Measurements from ENCODE around the gene QKI.

Gene QKI

DNA sequence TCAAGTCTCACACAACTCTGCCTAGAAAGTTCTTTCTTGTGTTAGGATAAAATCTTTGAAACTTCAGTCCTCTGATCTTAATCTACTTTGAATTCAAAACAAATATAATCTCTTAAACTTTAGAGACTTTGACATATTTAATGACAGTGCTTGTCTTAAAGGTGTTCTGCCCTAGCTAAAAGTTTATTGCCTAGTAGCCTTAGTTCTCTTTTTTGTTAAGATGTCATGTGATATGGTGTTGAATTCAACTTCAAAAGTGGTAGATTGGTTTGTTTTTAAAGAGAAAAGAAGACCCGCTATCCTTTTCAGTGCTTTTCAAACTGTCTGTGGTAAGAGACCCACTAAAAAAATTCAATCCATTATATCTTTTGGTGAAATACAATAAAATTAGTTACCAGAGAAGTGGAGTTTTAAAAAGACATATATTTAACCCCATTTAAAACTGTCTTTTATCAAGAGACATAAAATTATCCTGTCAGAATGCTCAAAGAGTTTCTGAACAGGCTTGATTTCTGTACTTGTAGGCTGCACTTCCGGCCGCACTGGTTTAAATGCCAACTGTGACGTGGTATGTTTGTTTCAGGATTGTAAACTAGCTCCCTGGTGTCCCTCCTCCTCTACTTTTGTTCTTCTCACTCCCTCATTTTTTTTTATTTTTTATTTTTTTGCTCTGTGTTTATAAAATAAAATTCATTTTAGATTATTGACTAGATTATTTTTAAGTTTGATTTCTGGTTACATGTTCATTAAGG lies 76.5 kb downstream of the QKI start:
- no peak for DNase-seq

DNA sequence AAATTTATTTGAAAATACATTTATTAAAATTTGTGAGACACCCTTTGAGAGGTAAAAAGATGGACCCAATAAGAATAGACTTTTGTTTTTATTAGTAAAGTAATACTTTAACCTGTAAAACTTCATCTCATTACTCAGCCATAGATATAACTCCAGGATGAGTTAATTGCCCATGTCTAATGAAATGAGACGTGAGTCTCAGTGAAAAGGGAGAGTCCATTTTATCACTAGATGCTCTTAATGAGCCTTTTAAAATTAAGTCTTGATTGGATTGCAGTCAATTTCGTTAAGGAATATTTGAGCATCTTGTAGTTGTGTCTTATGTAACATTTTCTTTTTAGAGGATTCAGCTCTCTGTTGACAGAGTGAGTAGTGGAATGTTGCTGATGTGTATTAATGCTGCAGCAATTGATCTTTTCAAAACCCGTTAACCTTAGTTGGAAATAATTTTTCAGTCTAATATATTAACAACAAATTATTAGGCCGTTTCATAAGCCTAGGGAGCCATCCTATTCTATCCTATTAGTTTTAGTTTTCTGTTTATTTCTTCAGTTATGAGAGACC lies 77.3 kb downstream of the QKI start:
- no peak for DNase-seq

DNA sequence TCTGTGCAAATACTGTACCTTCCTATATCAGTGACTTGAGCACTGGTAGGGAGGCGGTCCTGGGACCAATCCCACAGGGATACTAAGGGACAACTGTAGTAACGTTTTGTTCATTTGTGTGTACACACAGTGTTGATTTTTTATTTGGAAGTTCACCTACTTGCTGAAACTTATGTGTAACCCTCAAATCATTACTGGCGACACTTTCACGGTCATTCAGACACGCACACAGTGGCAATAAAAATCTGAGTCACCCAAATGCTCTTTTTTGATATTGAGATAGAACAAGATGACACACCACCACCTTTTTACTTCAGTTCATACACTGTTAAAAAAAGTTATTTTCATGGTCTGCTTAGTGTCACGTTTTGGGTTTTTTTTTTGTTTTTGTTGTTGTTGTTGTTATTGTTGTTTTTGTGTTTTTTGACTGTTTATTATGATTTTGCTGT lies 79.8 kb downstream of the QKI start:
- no peak for DNase-seq

DNA sequence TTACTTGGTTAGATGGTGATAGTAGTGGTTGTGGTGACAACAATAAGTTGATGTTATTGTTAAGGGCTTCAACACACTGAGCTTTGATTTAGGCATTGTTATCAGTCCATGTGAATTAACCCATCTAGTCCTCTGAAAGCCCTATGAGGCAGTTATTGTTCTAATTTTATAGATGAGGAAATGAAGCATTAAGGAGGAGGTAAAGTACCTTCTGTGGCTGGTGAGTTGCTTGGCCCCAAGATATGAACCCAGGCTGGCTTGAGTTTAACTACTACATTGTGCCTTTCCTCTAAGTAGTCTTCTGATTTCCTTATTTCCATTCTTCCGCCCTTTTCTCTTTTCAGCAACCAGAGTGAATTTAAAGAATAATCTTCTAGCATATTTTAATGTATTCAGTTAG lies 81.7 kb downstream of the QKI start:
- DNase-seq, result no peak

DNA sequence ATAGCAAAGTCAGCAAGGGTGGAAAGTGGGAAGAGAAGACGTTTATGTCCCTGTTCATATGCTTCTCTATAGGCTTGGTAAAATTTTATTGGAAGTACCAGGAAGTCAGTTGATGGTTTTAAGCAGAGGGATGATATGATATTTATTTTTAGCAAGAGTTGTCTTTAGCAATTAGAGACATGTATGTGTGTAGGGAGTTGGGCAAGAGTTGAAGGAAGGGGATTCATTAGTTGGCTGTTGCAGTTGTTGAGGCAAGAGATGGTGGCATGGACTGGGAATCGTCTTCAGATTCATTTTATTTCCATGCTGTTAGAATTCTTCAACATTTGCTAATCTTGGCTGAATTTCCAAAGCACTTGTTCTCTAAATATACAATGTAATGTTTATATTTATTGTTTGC lies 85.6 kb downstream of the QKI start:
- DNase-seq, result no peak

DNA sequence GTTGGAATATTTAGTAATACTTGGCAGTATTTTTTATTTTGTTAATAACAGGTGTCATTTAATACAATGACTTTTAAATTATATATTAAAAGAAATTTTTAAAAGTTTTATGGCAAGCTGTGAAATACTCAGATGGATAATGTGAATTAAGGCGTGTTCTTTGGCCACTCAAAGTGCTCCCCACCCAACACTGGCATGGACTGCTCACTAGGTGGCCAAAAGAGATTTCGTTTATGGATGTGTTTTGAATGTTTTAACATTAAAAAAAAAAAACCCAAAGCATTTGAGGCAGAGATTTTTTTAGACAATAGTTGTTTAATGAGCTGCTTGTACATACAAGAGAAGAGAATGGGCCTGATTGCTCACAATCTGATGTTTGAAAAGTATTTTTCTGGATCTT lies 86.5 kb downstream of the QKI start:
- no peak for DNase-seq

DNA sequence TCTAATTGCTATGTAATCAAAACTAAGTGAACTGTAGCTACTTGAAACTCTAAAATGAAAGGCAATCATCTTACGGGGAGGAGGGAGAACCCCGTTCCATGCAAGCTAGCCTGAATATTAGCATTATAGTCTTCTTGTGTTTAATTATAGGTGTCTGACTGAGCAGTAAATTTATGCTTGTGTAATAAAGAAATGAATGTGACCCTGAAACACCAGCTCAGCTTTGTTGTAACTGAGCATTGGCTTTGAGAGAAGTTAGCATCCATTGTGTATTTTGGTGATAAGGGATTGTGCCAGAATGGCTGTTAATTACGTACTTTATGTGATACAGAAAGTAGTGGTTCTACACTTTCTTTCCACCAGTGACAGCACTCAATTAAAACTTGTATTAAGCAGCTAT lies 86.9 kb downstream of the QKI start:
- no peak for DNase-seq

DNA sequence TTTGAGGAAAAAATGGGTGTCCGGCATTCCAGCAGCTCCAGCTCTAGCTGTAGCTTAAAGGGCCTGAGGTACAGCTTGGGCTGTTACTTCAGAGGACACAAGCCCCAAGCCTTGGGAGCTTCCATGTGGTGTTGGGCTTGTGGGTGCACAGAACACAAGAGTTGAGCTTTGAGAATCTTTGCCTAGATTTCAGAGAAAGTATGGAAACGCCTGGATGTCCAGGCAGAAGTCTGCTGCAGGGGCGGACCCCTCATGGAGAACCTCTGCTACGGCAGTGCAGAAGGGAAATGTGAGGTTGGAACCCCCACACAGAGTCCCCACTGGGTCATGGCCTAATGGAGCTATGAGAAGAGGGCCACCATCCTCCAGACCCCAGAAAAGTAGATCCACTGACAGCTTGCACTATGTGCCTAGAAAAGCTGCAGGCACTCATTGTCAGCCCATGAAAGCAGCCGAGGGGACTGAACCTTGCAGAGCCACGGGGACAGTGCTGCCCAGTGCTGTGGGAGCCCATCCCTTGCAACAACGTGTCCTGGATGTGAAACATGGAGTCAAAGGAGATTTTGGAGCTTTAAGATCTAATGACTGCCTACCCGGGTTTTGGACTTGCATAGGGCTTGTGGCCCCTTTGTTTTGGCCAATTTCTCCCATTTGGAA lies 90.6 kb downstream of the QKI start:
- DNase-seq, result no peak

DNA sequence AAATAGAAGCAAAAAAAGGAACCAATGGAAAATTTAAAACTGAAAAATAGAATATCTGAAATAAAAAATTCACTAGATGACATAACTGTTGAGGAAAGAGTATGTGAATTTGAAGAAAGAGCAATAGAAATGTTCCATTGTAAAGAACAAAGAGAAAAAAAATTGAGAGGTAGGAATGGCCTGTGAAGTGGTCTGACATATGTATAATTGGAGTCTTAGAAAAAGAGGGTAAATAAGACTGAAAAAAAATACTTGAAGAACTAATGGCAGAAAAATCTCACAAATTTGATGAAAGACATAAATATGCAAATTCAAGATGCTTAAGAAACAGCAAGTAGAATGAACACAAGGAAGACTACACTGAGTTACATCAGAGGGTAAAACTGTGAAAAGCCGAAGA lies 93.4 kb downstream of the QKI start:
- DNase-seq, result no peak

DNA sequence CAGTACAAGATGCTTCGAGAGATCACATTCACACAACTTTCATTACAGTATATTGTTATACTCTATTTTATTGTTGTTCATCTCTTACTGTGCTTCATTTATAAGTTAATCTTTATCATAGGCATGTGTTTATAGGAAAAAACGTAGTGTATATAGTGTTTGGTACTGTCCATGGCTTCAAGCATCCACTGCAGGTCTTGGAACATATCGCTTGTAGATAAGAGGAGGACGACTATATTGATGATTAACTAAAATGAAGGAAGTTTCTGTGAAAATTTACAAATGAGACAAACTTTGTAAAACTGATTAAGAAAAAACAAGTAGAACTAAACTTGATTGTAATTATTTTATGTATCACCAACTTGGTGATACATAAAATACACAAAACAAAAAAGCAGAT lies 98.5 kb downstream of the QKI start:
- no peak for DNase-seq

DNA sequence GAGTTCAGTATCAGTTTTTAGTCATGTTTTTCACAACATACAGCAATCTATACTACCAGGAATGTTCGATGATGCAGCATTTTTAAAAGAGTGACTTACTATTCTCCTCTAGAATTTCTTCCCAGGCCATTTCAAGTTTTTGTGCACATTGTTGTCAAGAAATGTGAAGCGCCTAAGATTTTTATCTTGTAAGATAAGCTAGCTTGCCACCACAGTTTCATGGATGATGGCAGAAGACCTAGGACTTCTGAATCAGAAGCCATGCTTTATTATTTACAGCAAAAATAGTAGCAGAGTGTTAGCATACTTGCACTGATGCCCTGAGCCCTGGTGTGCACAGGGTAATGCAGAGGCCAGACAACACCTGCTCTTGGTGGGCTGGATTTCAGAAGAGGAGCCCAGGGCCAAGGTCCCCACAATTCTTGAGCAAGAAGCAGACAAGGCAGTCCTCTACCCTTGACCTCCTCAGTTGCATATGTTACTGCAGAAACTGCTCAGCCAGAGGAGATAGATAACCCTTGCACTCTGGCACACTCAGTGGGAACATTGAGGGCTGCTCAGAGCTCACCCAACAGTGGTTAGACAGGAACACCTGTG lies 99.2 kb downstream of the QKI start:
- no peak for DNase-seq

DNA sequence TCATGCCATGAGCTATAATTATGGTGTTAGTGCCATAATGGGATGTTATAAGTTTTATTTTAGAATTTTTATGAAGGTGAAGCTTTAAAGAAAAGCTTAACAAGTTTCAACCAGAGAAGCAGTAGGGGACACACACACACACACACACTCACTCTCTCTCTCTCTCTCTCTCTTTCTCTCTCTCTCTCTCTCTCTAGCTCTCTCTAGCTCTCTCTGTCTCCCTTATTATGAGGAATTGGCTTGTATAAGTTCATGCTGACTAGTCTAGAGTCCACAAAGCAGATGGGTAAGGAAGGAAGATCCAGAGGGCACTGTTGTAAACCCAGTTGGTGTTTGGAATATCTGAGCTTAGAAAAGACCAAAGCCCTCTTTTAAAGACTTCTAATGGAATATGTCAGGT lies 102.4 kb downstream of the QKI start:
- no peak for DNase-seq

DNA sequence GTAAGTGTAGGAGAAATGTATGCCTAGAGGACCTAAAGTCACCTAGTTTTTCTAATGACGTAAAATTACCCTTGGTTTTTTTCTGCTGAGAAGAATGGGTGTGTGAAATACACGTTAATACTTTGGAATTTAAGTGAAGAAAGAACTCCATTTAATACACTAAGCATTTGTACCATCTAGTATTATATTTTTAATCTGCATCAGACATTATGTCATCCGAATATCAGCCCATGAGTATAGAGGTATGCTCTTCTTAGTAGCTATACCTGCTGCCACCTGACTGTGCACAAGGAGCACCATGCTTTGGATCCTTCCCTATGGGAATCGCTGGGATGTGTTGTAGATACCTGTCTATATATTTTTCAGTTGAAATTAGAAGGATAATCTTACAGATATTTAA lies 106.4 kb downstream of the QKI start:
- DNase-seq, result no peak

DNA sequence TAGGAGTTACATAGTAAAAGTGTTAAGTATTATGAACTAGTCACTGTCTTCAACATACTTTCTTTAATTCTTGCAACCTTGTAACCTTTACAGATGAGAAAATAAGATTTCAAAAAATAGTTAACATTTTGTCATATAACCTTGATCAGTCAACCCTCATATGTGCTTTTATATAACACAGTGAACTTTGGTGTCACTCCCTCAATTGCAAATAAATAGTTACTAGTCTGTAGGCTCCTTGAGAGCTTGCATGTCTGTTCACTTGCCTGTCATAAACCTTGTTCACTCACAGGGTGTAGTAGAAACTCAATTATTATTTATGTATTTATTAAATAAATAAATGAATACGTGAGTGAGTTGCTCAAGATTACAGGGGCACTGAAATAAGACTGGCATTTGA lies 107.5 kb downstream of the QKI start:
- DNase-seq, result no peak

DNA sequence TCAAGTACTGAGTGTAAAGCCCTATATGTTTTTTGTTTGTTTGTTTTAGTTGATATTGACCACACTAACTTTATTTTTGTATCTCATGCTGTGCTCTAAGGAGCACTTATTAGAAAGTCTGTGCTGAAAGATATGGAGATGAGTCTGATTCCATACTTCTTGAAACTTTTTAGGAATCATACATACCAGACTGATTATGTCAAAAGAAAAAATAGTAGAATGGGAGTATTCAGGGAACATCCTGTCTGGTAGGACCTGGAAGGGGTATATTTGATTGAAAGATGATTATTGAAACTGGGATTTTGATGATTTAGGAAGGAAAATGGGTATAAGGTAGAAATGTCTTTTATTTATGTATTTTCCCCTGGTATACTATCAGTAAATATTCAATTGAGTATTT lies 111.4 kb downstream of the QKI start:
- no peak for DNase-seq

DNA sequence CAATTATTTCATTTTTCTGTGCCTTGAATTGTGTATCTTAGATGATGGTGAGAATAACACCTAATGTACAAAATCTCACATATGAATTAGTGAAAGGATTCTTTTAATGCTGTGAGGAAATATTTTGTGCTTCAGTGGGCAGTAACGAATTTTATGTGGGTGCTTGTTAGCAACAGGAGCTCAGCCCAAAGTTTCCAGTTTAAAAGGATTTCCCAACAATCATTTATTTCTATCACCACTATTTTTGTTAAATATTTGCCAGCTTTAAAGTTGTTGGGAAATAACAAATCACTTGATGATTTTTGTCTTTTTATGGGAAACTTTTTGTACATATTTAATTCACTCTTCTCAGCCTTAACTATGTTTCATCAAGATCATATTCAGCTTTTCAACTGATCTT lies 111.8 kb downstream of the QKI start:
- DNase-seq, result no peak

DNA sequence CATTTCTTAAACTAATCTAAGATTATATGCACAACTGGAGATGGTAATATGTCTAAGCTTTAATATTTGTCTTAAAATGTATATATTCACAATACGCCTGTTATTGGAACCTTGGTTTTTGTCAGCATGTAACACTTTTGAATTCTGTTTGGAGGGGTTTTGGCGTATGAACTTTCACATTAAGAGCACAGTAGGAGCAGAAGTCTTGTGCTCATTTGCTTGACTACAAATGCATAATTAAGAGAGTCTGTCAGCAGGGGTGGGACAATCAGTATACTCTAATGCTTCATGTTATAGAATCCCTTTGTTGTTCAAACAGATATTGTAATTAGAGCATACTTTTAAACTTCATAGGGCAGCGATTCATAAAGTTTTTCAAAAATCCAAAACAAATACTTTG lies 112.8 kb downstream of the QKI start:
- DNase-seq, result no peak

DNA sequence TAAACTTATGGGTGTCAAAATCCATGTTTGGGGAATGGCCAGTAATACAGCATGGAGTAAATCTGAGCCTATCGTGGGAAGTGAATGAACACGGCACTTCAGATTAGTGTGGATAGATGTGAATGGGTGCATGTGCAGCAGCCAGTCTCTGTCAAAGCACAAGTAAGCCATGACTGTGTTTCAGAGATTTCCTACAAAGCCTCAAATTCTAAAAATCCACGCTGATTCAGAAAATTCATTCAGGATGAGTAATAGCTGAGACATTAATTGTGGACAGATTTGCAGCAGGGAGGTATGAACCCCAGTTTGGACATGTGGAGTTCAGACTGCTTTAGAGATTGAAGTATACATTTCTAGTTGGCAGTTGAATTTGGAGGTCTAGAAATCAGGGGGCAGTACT lies 115.1 kb downstream of the QKI start:
- no peak for DNase-seq

DNA sequence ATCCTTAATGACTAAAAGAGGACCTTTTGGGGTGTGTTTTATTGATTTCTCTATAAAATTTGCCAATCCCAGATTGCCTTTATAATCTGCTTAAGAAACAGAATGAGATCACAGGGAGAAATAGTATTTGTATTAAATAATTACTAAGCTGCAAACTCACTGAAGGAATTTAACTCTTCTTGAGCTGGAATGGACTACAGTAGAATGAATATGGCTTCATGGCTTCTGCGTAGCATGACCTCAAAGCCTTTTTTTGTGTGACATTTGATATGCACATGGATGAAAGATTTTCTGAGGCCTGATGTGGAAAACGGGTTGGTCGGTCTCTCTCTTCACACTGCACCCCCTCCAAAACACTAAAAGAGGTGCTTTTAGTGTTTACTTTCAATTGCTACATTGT lies 115.9 kb downstream of the QKI start:
- DNase-seq, result no peak

DNA sequence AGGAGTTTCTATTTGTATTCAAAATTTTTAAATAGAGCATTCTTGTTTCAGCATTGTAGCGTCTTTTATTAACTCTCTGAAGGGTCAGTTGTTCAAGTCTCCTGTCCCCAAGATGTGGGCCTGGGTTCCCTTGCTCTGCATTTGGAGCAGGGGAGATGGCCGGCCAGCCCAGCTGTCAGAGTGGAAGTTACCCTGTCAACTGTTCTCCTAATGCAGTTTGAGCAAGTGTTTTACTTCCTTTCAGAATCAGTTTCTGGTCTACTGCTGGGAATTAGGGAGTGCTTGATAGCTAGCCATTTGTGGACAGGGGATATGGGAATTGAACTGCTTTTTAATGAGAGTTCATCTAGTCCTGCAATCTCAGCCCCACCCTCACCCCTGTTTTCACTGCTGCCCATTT lies 116.6 kb downstream of the QKI start:
- no peak for DNase-seq

DNA sequence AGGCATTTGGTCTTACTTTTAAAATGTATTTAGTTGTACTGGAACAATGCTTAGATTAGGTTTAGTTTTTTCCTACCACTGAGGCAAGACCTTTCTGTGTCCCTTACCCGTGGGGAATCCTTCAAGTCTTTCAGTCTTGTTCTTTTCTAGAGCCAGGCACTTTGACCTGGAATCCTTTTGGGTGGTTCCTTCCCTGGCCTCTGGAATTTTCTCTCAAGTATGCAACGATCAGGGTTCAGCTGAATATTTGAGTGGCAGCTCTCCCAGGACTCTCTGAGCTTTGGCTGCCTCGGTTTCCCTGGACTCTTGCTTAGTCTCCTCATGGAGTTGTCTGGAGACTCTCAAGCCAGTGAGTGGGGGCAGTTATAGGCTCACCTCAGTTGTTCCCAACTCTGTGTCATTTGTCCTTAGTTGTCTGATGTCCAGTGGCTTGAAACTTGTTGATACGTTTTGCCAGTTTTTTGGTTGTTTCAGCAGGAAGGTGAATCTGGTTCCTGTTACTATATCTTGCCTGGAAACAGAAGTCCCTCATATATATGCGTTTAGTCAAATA lies 118.1 kb downstream of the QKI start:
- DNase-seq, result no peak

DNA sequence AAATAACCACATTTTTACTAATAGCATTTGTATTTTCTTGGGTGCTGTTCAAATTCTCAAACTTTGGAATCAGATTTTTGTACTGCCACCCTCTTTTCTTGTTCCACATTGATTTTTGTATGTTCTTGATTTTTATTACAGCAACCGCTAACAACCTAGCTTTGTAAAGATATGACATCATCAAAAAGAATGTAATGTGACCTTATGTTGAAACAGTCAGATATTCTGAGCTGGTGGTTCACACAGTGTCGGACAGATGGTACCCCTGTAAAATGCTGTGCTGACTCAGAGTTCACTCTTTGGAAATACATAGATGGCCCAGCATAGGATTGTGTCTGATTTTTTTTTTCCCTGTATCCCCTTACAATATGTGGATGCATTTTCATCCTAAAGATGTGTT lies 118.9 kb downstream of the QKI start:
- DNase-seq, result no peak

DNA sequence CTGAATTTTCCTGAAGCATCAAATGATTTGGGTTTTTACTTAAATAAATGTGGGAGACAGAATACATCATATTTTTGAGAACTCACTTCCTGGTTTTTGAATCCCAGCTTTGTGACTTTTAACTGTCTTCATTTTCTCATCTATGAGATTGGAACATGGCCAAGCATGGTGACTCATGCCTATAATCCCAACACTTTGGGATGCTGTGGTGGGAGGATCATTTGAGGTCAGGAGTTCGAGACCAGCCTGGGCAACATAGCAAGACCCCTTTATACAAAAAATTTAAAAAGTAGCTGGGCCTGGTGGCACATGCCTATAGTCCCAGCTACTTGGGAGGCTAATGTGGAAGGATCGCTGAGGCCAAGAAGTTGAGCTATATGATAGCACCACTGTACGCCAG lies 122.3 kb downstream of the QKI start:
- no peak for DNase-seq

DNA sequence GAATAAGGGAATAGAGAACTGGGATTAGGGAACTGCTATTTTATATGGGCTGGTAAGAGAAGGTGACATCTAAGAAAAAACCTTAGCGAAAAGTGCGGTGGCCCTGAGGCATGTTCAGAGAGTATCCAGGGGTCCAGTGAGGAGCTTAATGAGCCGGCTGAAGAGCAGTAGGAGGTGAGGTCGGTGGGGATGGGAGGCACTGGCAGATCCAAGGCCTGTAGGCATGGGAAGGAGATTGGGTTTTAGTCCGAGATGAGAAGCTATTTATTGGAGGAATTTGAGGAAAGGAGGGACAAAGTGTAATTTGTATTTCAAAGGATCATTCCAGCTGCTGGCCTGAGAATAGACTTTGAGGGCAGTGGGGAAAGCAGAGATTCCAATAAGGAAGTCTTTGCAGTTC lies 123.8 kb downstream of the QKI start:
- no peak for DNase-seq
